Epithelial cell of proximal tubule (primary cell): ENCODE results near the gene HAUS7. TPM values are rescaled to one million over a fixed set of nuclear protein-coding genes. Genes with fewer than 3 reads are reported as not detected.

Experiments used
- DNase-seq: peaks from one replicate; pipeline ENCODE4 v3.0.0-alpha.2; 2011; ENCODE audit warnings: low read depth
- H3K4me3 ChIP-seq: 2 replicates; pipeline ENCODE4 v1.5.1; 2011; ENCODE audit warnings: low read depth, mild to moderate bottlenecking, low read length
- CTCF ChIP-seq: conservative IDR thresholded peaks from 2 replicates; pipeline ENCODE4 v1.5.1; 2012; ENCODE audit warnings: low read depth, mild to moderate bottlenecking, low read length
- total RNA-seq: library from RNA; depleted of rRNA; stranded (reverse); fragments of >200 nt; gene quantifications from 2 replicates; pipeline ENCODE4 v1.2.3, GENCODE V29; 2015

The HAUS7 gene
- total RNA-seq, 1 donor from 2014 or later = 24.3 TPM

DNA sequence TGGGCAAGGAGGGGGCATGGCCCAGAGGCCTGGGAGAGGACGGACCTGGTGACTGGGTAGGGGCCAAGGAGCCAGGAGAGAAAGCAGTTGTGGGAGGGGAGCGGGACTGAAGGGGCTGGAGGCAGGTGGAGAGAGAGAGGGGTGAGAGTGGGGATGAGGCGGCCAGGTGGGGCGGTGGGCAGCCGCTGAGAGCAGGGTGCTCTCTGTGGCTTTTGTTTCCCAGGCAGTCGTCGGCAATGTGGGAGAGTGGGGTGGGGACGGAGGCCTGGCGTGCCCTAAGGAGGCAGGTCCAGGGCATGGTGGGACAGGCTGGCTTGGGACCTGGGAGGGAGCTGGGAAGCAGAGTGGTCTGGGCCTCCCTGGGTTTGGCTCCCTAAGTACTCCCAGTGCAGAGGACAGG lies 43.9 kb upstream of the HAUS7 start:
- no peak for DNase-seq
- H3K4me3 ChIP-seq = no peak overlapping the region
- TF ChIP-seq CTCF = no peak

- no peak for DNase-seq
- no peak overlapping the region for H3K4me3 ChIP-seq
- no peak for TF ChIP-seq CTCF
Measured at GRCh38 chrX:153513265-153513664, 42.9 kb upstream of the HAUS7 start.

- H3K4me3 ChIP-seq = no peak overlapping the region
- no peak for DNase-seq
- TF ChIP-seq CTCF = no peak
Measured at GRCh38 chrX:153512501-153512893, 42.1 kb upstream of the HAUS7 start.

GRCh38 chrX:153511784-153512500 lies 41.6 kb upstream of the HAUS7 start:
- DNase-seq = no peak
- no peak for TF ChIP-seq CTCF
- H3K4me3 ChIP-seq = no peak overlapping the region

DNA sequence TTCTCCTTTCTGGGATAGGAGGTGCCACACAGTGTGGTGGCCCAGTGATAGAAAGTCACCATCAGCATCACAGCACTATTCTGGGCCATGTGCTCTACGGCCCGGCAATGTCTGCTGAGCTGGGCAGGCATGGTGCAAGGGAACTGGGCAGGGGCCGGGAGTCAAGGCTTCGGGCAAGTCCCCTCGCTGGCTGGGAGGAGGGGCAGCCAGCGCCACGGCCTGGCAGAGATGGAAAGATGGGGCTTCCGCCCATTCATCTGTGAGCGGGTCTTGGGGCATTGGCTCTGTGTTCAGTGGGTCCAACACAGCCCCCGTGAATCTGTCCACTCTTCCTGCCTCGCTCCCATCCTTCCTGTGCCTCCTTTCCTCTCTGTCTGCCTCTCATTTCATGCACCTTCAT lies 40.0 kb upstream of the HAUS7 start:
- TF ChIP-seq CTCF = no peak
- no peak for DNase-seq
- H3K4me3 ChIP-seq = no peak overlapping the region

- no peak overlapping the region for H3K4me3 ChIP-seq
- TF ChIP-seq CTCF = no peak
- DNase-seq = no peak
Measured at GRCh38 chrX:153509592-153509991, 39.2 kb upstream of the HAUS7 start.
